Epithelial cell of esophagus (primary cell): ENCODE results near the gene LGALS3BP.

Experiments used
- DNase-seq: peaks from one replicate; pipeline ENCODE4 v3.0.0; 2010; ENCODE audit warnings: low read depth
- H3K4me3 ChIP-seq: 2 replicates; pipeline ENCODE4 v1.5.1; 2011; ENCODE audit warnings: mild to moderate bottlenecking, low read length, control low read depth
- CTCF ChIP-seq: IDR thresholded peaks from 2 replicates; pipeline ENCODE4 v1.5.1; 2011; ENCODE audit warnings: low read depth, mild to moderate bottlenecking, low read length, control low read depth, inconsistent platforms; ENCODE audit not compliant: insufficient read depth; ENCODE audit errors: missing control alignments

LGALS3BP gene

GRCh38 chr17:79019632-79020584, 40.2 kb upstream of the LGALS3BP start:
- peak; percentile 85 for DNase-seq
- no peak overlapping the region for H3K4me3 ChIP-seq
- TF ChIP-seq CTCF: peak; percentile 63

GRCh38 chr17:79019261-79019631, 39.5 kb upstream of the LGALS3BP start:
- TF ChIP-seq CTCF: no peak
- DNase-seq: no peak
- no peak overlapping the region for H3K4me3 ChIP-seq

GRCh38 chr17:79018370-79018695, 38.6 kb upstream of the LGALS3BP start:
- no peak overlapping the region for H3K4me3 ChIP-seq
- TF ChIP-seq CTCF: no peak

GRCh38 chr17:79017546-79018369, 38.0 kb upstream of the LGALS3BP start:
- H3K4me3 ChIP-seq: no peak overlapping the region
- DNase-seq: peak; percentile 28
- TF ChIP-seq CTCF: no peak

More at GRCh38 chr17:79018370-79018695, 38.6 kb upstream of the LGALS3BP start:
- no peak for DNase-seq

GRCh38 chr17:79014158-79014758, 34.5 kb upstream of the LGALS3BP start:
- no peak overlapping the region for H3K4me3 ChIP-seq
- no peak for DNase-seq
- TF ChIP-seq CTCF: no peak

- no peak for DNase-seq
- no peak for TF ChIP-seq CTCF
- H3K4me3 ChIP-seq: no peak overlapping the region
Measured at GRCh38 chr17:79012563-79013134, 32.9 kb upstream of the LGALS3BP start.
